Stimulated activated CD4-positive, alpha-beta T cell treated with anti-CD3 and anti-CD28 coated beads, Interleukin-1b, Interleukin-23, amount 100 ng/mL, for 4 hours (primary cell): ENCODE results near the gene TMEM106A.
"Not testable (repeated sequence)": the region's sequence is repeated elsewhere in the genome, so short reads cannot be mapped to it uniquely, and the experiment has no call there.

Source experiments
- DNase-seq, 2 donors: peaks; one replicate each; pipeline ENCODE4 v3.0.0-alpha.2; 2020; ENCODE audit warnings: low read depth in 2 of 2

Gene TMEM106A

GRCh38 chr17:43211480-43212402 is at the start of gene TMEM106A:
TSS of gene TMEM106A (plus strand) at chr17:43211875. CDS start at chr17:43213042, 1,167 bp downstream.
- peak; percentile 55 to 63 for DNase-seq

- not testable (repeated sequence) for DNase-seq
Measured at GRCh38 chr17:43165971-43166370, 45.7 kb upstream of the TMEM106A start.

- DNase-seq: peak; percentile 1 to 9
Measured at GRCh38 chr17:43169561-43170139, 42.0 kb upstream of the TMEM106A start.

GRCh38 chr17:43170140-43170765 is 41.4 kb upstream of the TMEM106A start:
- peak; percentile 69 to 74 for DNase-seq

- peak; percentile 79 to 90 for DNase-seq
Measured at GRCh38 chr17:43170766-43171585, 40.7 kb upstream of the TMEM106A start, which contains the start of gene NBR1. TSS of gene NBR1 (plus strand) at chr17:43171214. CDS start at chr17:43175800, 4,586 bp downstream.

- DNase-seq: no peak
Measured at GRCh38 chr17:43171586-43172487, 39.8 kb upstream of the TMEM106A start.

GRCh38 chr17:43175213-43176118 is 36.2 kb upstream of the TMEM106A start:
- no peak for DNase-seq

- no peak for DNase-seq
Measured at GRCh38 chr17:43176119-43176570, 35.5 kb upstream of the TMEM106A start.

- no peak for DNase-seq
Measured at GRCh38 chr17:43183921-43184320, 27.8 kb upstream of the TMEM106A start.

- DNase-seq: not testable (repeated sequence)
Measured at GRCh38 chr17:43186656-43187055, 25.0 kb upstream of the TMEM106A start.

GRCh38 chr17:43193251-43193650 is 18.4 kb upstream of the TMEM106A start:
- DNase-seq: no peak

- DNase-seq: no peak
Measured at GRCh38 chr17:43199633-43200032, 12.0 kb upstream of the TMEM106A start.

- DNase-seq: no peak
Measured at GRCh38 chr17:43200127-43200526, 11.5 kb upstream of the TMEM106A start.

- DNase-seq: not testable (repeated sequence)
Measured at GRCh38 chr17:43203013-43203412, 8.7 kb upstream of the TMEM106A start.

- DNase-seq: no peak
Measured at GRCh38 chr17:43210576-43210975, 1.1 kb upstream of the TMEM106A start.

- DNase-seq: no peak
Measured at GRCh38 chr17:43211123-43211479, 574 bp upstream of the TMEM106A start.

- DNase-seq: no peak
Measured at GRCh38 chr17:43212641-43213490, 1.2 kb downstream of the TMEM106A start.

GRCh38 chr17:43213545-43213944 is 1.9 kb downstream of the TMEM106A start:
- no peak for DNase-seq
